T-cell (primary cell): ENCODE measurements around the gene FBN3. TPM values are rescaled to one million over a fixed set of nuclear protein-coding genes. Genes with fewer than 3 reads are reported as not detected.
"Not testable (repeated sequence)": the region's sequence is repeated elsewhere in the genome, so short reads cannot be mapped to it uniquely, and the experiment has no call there.

Source experiments
- ATAC-seq, 4 experiments: fragments of 200-7000 bp in 3 of 4; fragments of 150-1000 bp in 1 of 4; cut with Tn5 transposase; replicated peaks in 1 of 4; 1 replicate in 3 of 4; 2 replicates in 1 of 4; pipeline ENCODE4 v1.10.0; 2021; ENCODE audit warnings: moderate library complexity in 3 of 4, mild to moderate bottlenecking in 2 of 4, moderate number of reproducible peaks in 1 of 4
- CTCF ChIA-PET, 2 donors: fragments of 300-600 bp; sonication (Branson Sonifier 250); formaldehyde crosslinking; loops; one replicate each; lab custom pipeline; 2022; ENCODE audit warnings: antibody characterized with exemption in 2 of 2; lab: Charles Lee
- POLR2A ChIA-PET, 2 donors: fragments of 300-600 bp; sonication (Branson Sonifier 250); formaldehyde crosslinking; loops; one replicate each; lab custom pipeline; 2022; ENCODE audit warnings: antibody characterized with exemption in 2 of 2; lab: Charles Lee
- DNase-seq, 35 experiments: peaks; one replicate each; pipeline versions ENCODE4 v3.0.0 to v3.0.0-alpha.2; 2013 to 2023
- H3K27ac ChIP-seq: one replicate; pipeline ENCODE4 v1.5.1; 2013; ENCODE audit warnings: low read length
- H3K27me3 ChIP-seq, 2 experiments: replicated peaks in 1 of 2; 1 replicate in 1 of 2; 2 replicates in 1 of 2; pipeline versions ENCODE4 v1.6.1 to v1.7.0; 2013; ENCODE audit warnings: low read length in 1 of 2, mixed read lengths in 1 of 2; ENCODE audit not compliant: control insufficient read depth in 2 of 2, insufficient read depth in 2 of 2; ENCODE audit errors: extremely low read depth in 1 of 2
- H3K36me3 ChIP-seq, 2 donors: 1 replicate in 1 of 2; 2 replicates in 1 of 2; pipeline versions ENCODE4 v1.6.1 to v1.7.0; 2013; ENCODE audit warnings: low read length in 1 of 2; ENCODE audit not compliant: control insufficient read depth in 2 of 2, insufficient read depth in 1 of 2; ENCODE audit errors: extremely low read depth in 1 of 2
- H3K4me1 ChIP-seq, 2 experiments: 1 replicate in 1 of 2; 2 replicates in 1 of 2; pipeline versions ENCODE4 v1.6.1 to v1.7.0; 2013; ENCODE audit warnings: low read length in 2 of 2, mixed read lengths in 1 of 2; ENCODE audit not compliant: insufficient read depth in 2 of 2, control insufficient read depth in 1 of 2; ENCODE audit errors: extremely low read depth in 1 of 2
- H3K4me3 ChIP-seq, 2 donors: 1 replicate in 1 of 2; 2 replicates in 1 of 2; pipeline versions ENCODE4 v1.5.1 to v1.7.0; 2013; ENCODE audit warnings: mild to moderate bottlenecking in 2 of 2, low read length in 1 of 2, moderate library complexity in 1 of 2; ENCODE audit not compliant: control insufficient read depth in 1 of 2; ENCODE audit errors: extremely low read depth in 1 of 2
- H3K9me3 ChIP-seq: 2 replicates; pipeline ENCODE4 v1.7.0; 2013
- H3K27ac Mint-ChIP-seq, 2 donors: one replicate each; pipeline ENCODE4 v1.8.0; 2020 to 2021; ENCODE audit warnings: mild to moderate bottlenecking in 2 of 2, mixed read lengths in 2 of 2
- H3K27me3 Mint-ChIP-seq, 2 donors: one replicate each; pipeline ENCODE4 v1.8.0; 2021 to 2022; ENCODE audit warnings: mixed read lengths in 2 of 2
- H3K36me3 Mint-ChIP-seq: one replicate; pipeline ENCODE4 v1.8.0; 2021; ENCODE audit warnings: mixed read lengths
- H3K4me1 Mint-ChIP-seq, 3 donors: one replicate each; pipeline ENCODE4 v1.8.0; 2020 to 2022; ENCODE audit warnings: mixed read lengths in 3 of 3, mild to moderate bottlenecking in 1 of 3
- H3K4me3 Mint-ChIP-seq, 3 donors: one replicate each; pipeline ENCODE4 v1.8.0; 2020 to 2022; ENCODE audit warnings: mild to moderate bottlenecking in 3 of 3, mixed read lengths in 3 of 3, moderate library complexity in 3 of 3
- H3K9me3 Mint-ChIP-seq, 3 donors: one replicate each; pipeline ENCODE4 v1.8.0; 2020 to 2022; ENCODE audit warnings: mixed read lengths in 3 of 3
- WGBS: methylation state at CpG from one replicate; pipeline ENCODE4 v1.1.5; 2013; ENCODE audit warnings: missing lambda C conversion rate; ENCODE audit not compliant: insufficient coverage; 5-methylcytosine and 5-hydroxymethylcytosine counted together
- total RNA-seq, 35 experiments: library from RNA in 6 of 35; stranded (reverse) in 6 of 35; fragments of 120-200 nt in 1 of 35; gene quantifications; one replicate each; pipeline versions ENCODE4 v1.2.1 to v1.2.4 and lab custom pipeline; 2013 to 2026

The FBN3 gene
- total RNA-seq, 5 donors from 2014 or later (not counting 1 experiment from before 2014, with no cell fraction given): 0.03 TPM; not detected in 3

- no peaks in the 10 kb centered on the region for H3K36me3 ChIP-seq
- Mint-ChIP-seq H3K36me3 (no peaks in the 10 kb centered on the region), H3K27me3 (peaks cover 11 to 23% of the 10 kb centered on the region in 2 donors), H3K4me3 (no peak overlapping the region), H3K27ac (no peak overlapping the region), H3K9me3 (no peaks in the 10 kb centered on the region), H3K4me1 (no peaks in the 10 kb centered on the region)
- ChIA-PET CTCF (no interaction called here), POLR2A (no interaction called here)
- H3K27me3 ChIP-seq: peaks cover 0 to 41% of the 10 kb centered on the region in 2 experiments
- ATAC-seq: no peak
- no peaks in the 10 kb centered on the region for H3K4me1 ChIP-seq
- no peak overlapping the region for H3K4me3 ChIP-seq
- 72% methylated on average over 9 of the region's 12 CpGs for WGBS
- DNase-seq: no peak
- H3K27ac ChIP-seq: no peak overlapping the region
- no peaks in the 10 kb centered on the region for H3K9me3 ChIP-seq
Measured at GRCh38 chr19:8109455-8109854, 39.9 kb downstream of the FBN3 start.

GRCh38 chr19:8108560-8109445 lies 40.6 kb downstream of the FBN3 start:
- 66% methylated on average over 10 of the region's 19 CpGs for WGBS
- H3K36me3 ChIP-seq: no peaks in the 10 kb centered on the region
- H3K36me3 Mint-ChIP-seq: no peaks in the 10 kb centered on the region
- H3K27ac ChIP-seq: no peak overlapping the region
- H3K27ac Mint-ChIP-seq: no peak overlapping the region
- H3K9me3 Mint-ChIP-seq: no peaks in the 10 kb centered on the region
- H3K4me1 ChIP-seq: no peaks in the 10 kb centered on the region
- ChIA-PET CTCF (no interaction called here), POLR2A (no interaction called here)
- no peaks in the 10 kb centered on the region for H3K9me3 ChIP-seq
- H3K4me3 ChIP-seq: no peak overlapping the region
- H3K27me3 ChIP-seq: peaks cover 0 to 45% of the 10 kb centered on the region in 2 experiments
- ATAC-seq (no peak), DNase-seq (no peak)
- no peaks in the 10 kb centered on the region for H3K4me1 Mint-ChIP-seq
- peaks cover 11 to 23% of the 10 kb centered on the region in 2 donors for H3K27me3 Mint-ChIP-seq
- no peak overlapping the region for H3K4me3 Mint-ChIP-seq

GRCh38 chr19:8107301-8107903 lies 42.0 kb downstream of the FBN3 start:
- Histone ChIP-seq H3K27ac (no peak overlapping the region), H3K4me3 (no peak overlapping the region), H3K9me3 (no peaks in the 10 kb centered on the region), H3K27me3 (peaks cover 0 to 54% of the 10 kb centered on the region in 2 experiments), H3K4me1 (no peaks in the 10 kb centered on the region), H3K36me3 (no peaks in the 10 kb centered on the region)
- peaks cover 14 to 30% of the 10 kb centered on the region in 2 donors for H3K27me3 Mint-ChIP-seq
- no peak overlapping the region for H3K27ac Mint-ChIP-seq
- ChIA-PET CTCF (no interaction called here), POLR2A (no interaction called here)
- no peak overlapping the region for H3K4me3 Mint-ChIP-seq
- H3K9me3 Mint-ChIP-seq: no peaks in the 10 kb centered on the region
- no peaks in the 10 kb centered on the region for H3K36me3 Mint-ChIP-seq
- DNase-seq (no peak), ATAC-seq (no peak)
- no peaks in the 10 kb centered on the region for H3K4me1 Mint-ChIP-seq
- 64% methylated on average over 2 of the region's 2 CpGs for WGBS

- Histone ChIP-seq H3K36me3 (no peaks in the 10 kb centered on the region), H3K4me1 (no peaks in the 10 kb centered on the region), H3K27ac (no peak overlapping the region), H3K27me3 (peaks cover 0 to 52% of the 10 kb centered on the region in 2 experiments), H3K9me3 (no peaks in the 10 kb centered on the region), H3K4me3 (no peak overlapping the region)
- no peak overlapping the region for H3K4me3 Mint-ChIP-seq
- no peaks in the 10 kb centered on the region for H3K9me3 Mint-ChIP-seq
- no peaks in the 10 kb centered on the region for H3K36me3 Mint-ChIP-seq
- ChIA-PET POLR2A (no interaction called here), CTCF (no interaction called here)
- ATAC-seq (no peak), DNase-seq (no peak)
- no CpG with 5 or more reads among the region's 2 CpGs for WGBS
- peaks cover 18 to 31% of the 10 kb centered on the region in 2 donors for H3K27me3 Mint-ChIP-seq
- no peak overlapping the region for H3K27ac Mint-ChIP-seq
- no peaks in the 10 kb centered on the region for H3K4me1 Mint-ChIP-seq
Measured at GRCh38 chr19:8105471-8105870, 43.9 kb downstream of the FBN3 start.

- POLR2A ChIA-PET: not testable (repeated sequence)
Measured at GRCh38 chr19:8101910-8102309, 47.5 kb downstream of the FBN3 start.

GRCh38 chr19:8101311-8101710 lies 48.1 kb downstream of the FBN3 start:
- peaks cover 0 to 4% (median 4%) of the 10 kb centered on the region in 3 donors for H3K9me3 Mint-ChIP-seq
- Histone ChIP-seq H3K27me3 (peaks cover 0 to 37% of the 10 kb centered on the region in 2 experiments), H3K9me3 (no peaks in the 10 kb centered on the region), H3K4me3 (no peak overlapping the region), H3K27ac (no peak overlapping the region), H3K36me3 (no peaks in the 10 kb centered on the region), H3K4me1 (no peaks in the 10 kb centered on the region)
- no peak overlapping the region for H3K27ac Mint-ChIP-seq
- ChIA-PET CTCF (no interaction called here), POLR2A (no interaction called here)
- peaks cover 3% of the 10 kb centered on the region for H3K36me3 Mint-ChIP-seq
- 91% methylated on average over 4 of the region's 4 CpGs for WGBS
- ATAC-seq (no peak), DNase-seq (no peak)
- no peaks in the 10 kb centered on the region for H3K4me1 Mint-ChIP-seq
- H3K27me3 Mint-ChIP-seq: peaks cover 15% of the 10 kb centered on the region in 2 donors
- no peak overlapping the region for H3K4me3 Mint-ChIP-seq

More at GRCh38 chr19:8101910-8102309, 47.5 kb downstream of the FBN3 start:
- H3K27ac ChIP-seq, H3K9me3 Mint-ChIP-seq, H3K9me3 ChIP-seq, H3K4me3 ChIP-seq, H3K27ac Mint-ChIP-seq, DNase-seq, H3K36me3 ChIP-seq, H3K36me3 Mint-ChIP-seq, H3K4me1 ChIP-seq, ATAC-seq, H3K4me3 Mint-ChIP-seq, H3K4me1 Mint-ChIP-seq: not testable (repeated sequence)
- 100% methylated on average over 3 of the region's 12 CpGs for WGBS
- CTCF ChIA-PET: interaction anchor here in 1 of 2 donors (0.6 kb wide), 1 partner anchor 996 kb away, joined by 3 read pairs; no protein-coding TSS in a partner anchor
- H3K27me3 Mint-ChIP-seq: peaks cover 15% of the 10 kb centered on the region in 2 donors
- peaks cover 0 to 35% of the 10 kb centered on the region in 2 experiments for H3K27me3 ChIP-seq
